ENCODE measurements around the gene HOXC11. TPM values are rescaled to one million over a fixed set of nuclear protein-coding genes. Genes with fewer than 3 reads are reported as not detected.

The HOXC11 gene
- total and polyA plus RNA-seq, 7 donors: not detected

GRCh38 chr12:54010053-54010971 is 37.4 kb downstream of the HOXC11 start:
- Histone ChIP-seq H3K4me3 (no peak overlapping the region), H3K36me3 (no peaks in the 10 kb centered on the region), H3K27ac (no peak overlapping the region), H3K27me3 (peaks cover 80 to 100% (median 97%) of the 10 kb centered on the region in 3 donors), H3K4me1 (peaks cover 0 to 24% (median 22%) of the 10 kb centered on the region in 4 donors), H3K9me3 (no peaks in the 10 kb centered on the region)
- TF ChIP-seq EP300 (IDR thresholded peaks at IDR 0.05) (no peak), POLR2A (IDR thresholded peaks at IDR 0.05) (no peak), CTCF (IDR thresholded peaks at IDR 0.05) (no peak), POLR2AphosphoS5 (IDR thresholded peaks at IDR 0.05) (no peak)
- 12% methylated on average over 10 of the region's 10 CpGs for WGBS, 2 donors
- intact Hi-C loops (cut with DNase I): no loop called here
- DNase-seq: no peak

- TF ChIP-seq CTCF (IDR thresholded peaks at IDR 0.05) (no peak), POLR2A (IDR thresholded peaks at IDR 0.05) (no peak), EP300 (IDR thresholded peaks at IDR 0.05) (no peak), POLR2AphosphoS5 (IDR thresholded peaks at IDR 0.05) (no peak)
- 4 to 6% methylated on average over 17 of the region's 17 CpGs for WGBS, 2 donors
- Histone ChIP-seq H3K4me1 (peaks cover 0 to 23% (median 21%) of the 10 kb centered on the region in 4 donors), H3K27ac (no peak overlapping the region), H3K27me3 (peaks cover 81 to 100% (median 97%) of the 10 kb centered on the region in 3 donors), H3K4me3 (no peak overlapping the region), H3K9me3 (no peaks in the 10 kb centered on the region), H3K36me3 (no peaks in the 10 kb centered on the region)
- intact Hi-C loops (cut with DNase I): no loop called here
- DNase-seq: no peak
Measured at GRCh38 chr12:54010972-54011664, 38.2 kb downstream of the HOXC11 start.

GRCh38 chr12:54011665-54012532 is 39.0 kb downstream of the HOXC11 start:
- intact Hi-C loops (cut with DNase I): no loop called here

More at GRCh38 chr12:54011665-54012532, 39.0 kb downstream of the HOXC11 start:
- 15 to 22% methylated on average over 14 of the region's 14 CpGs for WGBS, 2 donors
- peaks cover 80 to 100% (median 97%) of the 10 kb centered on the region in 3 donors for H3K27me3 ChIP-seq
- no peak overlapping the region for H3K27ac ChIP-seq
- H3K4me3 ChIP-seq: no peak overlapping the region
- DNase-seq: no peak
- no peak for TF ChIP-seq POLR2AphosphoS5 (IDR thresholded peaks at IDR 0.05)
- TF ChIP-seq CTCF (IDR thresholded peaks at IDR 0.05): no peak
- TF ChIP-seq POLR2A (IDR thresholded peaks at IDR 0.05): no peak
- TF ChIP-seq EP300 (IDR thresholded peaks at IDR 0.05): no peak
- H3K36me3 ChIP-seq: no peaks in the 10 kb centered on the region
- H3K9me3 ChIP-seq: no peaks in the 10 kb centered on the region
- H3K4me1 ChIP-seq: peaks cover 0 to 21% (median 17%) of the 10 kb centered on the region in 4 donors

All from sigmoid colon (tissue), 7 donors.